Transverse colon (tissue), 3 donors: Measurements from ENCODE around the gene GPR34.

Source experiments
- CTCF ChIP-seq, 5 experiments: fragments of 200-600 bp in 3 of 5; fragments of 450-650 bp in 2 of 5; sonication (generic) in 3 of 5; IDR thresholded peaks; 1 replicate in 2 of 5; 2 replicates in 3 of 5; pipeline ENCODE4 v1.5.1; 2016 to 2017; ENCODE audit warnings: antibody characterized with exemption in 5 of 5, inconsistent platforms in 3 of 5, mild to moderate bottlenecking in 2 of 5, moderate library complexity in 1 of 5
- POLR2A ChIP-seq: fragments of 450-650 bp; IDR thresholded peaks from one replicate; pipeline ENCODE4 v1.6.1; 2016; ENCODE audit warnings: antibody characterized with exemption, mild to moderate bottlenecking, moderate library complexity

DNA sequence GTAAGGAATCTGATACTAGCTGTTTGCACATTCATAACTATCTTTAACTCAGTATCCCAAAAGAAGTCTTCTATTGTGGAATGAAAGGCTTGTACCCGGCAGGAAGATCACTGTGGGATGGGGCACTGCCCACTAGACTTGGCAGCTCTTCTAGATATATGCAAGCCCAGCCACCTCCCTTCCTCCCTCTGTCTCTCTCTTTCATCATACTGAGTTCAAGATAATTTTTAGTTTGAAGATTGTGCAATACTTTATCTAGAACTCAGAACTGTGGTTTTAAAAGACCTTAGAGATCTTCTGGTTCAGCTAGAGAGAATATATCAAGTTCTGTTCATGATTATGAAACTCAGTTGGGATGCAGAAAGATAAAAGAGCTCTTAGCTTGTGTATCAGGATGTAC lies 22.5 kb upstream of the GPR34 start:
- no peak for TF ChIP-seq CTCF (IDR thresholded peaks at IDR 0.05)
- TF ChIP-seq POLR2A, result no peak
